PC-9 (cell line): ENCODE results near the gene GLB1L3.

Experiments
- CTCF ChIP-seq: fragments of 200-600 bp; sonication (generic); conservative IDR thresholded peaks from 2 replicates; pipeline ENCODE4 v1.6.1; 2017; ENCODE audit warnings: mixed run types, antibody characterized with exemption, mild to moderate bottlenecking, moderate library complexity
- EZH2 ChIP-seq: fragments of 200-600 bp; sonication (generic); IDR thresholded peaks from 2 replicates; pipeline ENCODE4 v1.8.0; 2017; ENCODE audit warnings: antibody characterized with exemption, low read depth

- TF ChIP-seq CTCF (no peak), EZH2 (no peak)
Measured at GRCh38 chr11:134338654-134339053, 62.5 kb downstream of the GLB1L3 start.
